Activated effector memory CD4-positive, alpha-beta T cell treated with Interleukin-2 at 50 U/mL for 16 hours (primary cell): ENCODE measurements around the gene CDK5R1.
"Not testable (repeated sequence)": the region's sequence is repeated elsewhere in the genome, so short reads cannot be mapped to it uniquely, and the experiment has no call there.

Experiments used
- DNase-seq: peaks from one replicate; pipeline ENCODE4 v3.0.0-alpha.2; 2020

The CDK5R1 gene

DNA sequence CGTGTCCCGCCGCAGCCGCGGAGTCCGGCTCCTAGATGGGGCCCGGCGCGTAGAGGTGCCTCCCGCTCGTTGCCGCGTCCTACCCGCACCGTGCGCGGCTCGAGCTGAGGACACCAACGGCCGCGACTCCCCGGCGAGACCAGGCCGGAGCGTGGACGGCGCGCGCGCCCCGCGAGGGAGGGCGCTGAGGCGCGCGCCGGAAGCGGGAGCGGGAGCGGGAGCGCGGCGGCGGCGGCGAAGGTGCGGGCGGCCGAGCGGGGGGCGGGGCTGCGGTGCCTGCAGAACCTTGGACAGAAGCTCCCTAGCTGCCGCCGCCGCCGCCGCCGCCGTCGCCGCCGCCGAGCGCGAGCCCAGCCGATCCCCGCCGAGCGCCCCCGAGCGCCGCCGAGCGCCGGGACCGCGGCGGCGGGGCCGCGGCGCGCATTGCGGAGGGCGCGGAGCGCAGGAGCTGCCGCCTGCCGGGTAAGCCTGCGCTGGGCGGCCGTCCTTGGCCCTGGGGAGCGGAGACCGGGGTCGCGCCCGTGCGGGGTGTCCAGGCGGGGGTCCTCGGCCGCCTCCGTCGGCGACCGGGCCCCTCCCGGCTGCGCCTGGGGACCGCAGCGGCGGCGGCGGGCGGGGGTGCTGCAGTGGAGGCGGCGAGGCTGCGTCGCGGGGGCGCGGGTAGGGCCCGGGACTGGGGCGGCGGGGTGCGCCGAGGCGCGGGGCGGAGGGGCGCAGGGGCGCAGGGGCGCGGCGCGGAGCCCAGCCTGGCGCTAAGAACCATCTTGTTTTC, at the start of gene CDK5R1:
CDK5R1 (plus strand) TSS at position 293 of the 772 bp plus-strand sequence. CDS start 628 bp downstream, outside the sequence.
- DNase-seq = peak; percentile 65

- DNase-seq = no peak
These were observed 46.1 kb upstream of the CDK5R1 start for GRCh38 chr17:32440722-32441121.

DNA sequence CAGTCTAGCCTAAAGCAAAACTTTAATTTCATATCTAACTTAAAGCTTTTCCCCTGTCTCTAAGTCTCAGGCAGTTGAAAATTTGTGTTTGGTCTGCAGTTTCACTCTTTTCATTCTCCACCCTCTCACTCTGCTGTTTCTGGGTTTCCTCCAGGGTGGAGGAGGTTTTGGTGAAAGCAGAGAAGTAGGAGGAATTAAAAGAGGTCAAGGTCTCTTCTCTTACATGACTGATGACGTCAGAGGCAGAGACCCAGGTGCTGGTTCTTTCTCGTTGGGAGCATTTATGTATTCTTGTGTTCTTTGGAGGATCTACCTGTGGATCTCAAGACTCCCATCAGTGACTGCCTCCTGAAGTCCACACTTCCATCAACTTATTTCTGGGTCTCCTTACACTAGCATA, 44.9 kb upstream of the CDK5R1 start:
- no peak for DNase-seq

DNA sequence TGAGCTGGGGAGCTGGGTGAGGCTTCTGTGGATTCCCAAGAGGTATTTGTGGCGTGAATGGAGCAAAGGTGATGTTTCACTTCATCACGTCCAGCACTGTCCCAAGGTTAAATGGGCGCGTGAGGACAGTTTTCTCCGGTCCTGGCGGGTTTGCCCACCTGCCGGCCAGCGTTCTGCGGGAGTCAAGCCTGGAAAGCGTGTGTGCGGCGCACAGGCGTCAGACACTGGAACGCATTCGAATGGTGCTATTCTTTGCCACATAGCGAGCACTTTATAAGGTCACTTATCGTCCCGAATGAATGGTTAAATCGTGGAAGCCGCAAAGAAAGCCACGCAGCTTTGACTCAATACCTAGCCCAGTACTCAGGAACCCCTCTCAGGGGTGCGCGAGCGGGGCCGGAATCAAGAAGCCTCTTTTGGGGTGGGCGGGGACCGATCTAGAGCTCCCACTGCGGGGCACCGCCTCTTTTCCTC, 42.9 kb upstream of the CDK5R1 start:
- DNase-seq = no peak

DNA sequence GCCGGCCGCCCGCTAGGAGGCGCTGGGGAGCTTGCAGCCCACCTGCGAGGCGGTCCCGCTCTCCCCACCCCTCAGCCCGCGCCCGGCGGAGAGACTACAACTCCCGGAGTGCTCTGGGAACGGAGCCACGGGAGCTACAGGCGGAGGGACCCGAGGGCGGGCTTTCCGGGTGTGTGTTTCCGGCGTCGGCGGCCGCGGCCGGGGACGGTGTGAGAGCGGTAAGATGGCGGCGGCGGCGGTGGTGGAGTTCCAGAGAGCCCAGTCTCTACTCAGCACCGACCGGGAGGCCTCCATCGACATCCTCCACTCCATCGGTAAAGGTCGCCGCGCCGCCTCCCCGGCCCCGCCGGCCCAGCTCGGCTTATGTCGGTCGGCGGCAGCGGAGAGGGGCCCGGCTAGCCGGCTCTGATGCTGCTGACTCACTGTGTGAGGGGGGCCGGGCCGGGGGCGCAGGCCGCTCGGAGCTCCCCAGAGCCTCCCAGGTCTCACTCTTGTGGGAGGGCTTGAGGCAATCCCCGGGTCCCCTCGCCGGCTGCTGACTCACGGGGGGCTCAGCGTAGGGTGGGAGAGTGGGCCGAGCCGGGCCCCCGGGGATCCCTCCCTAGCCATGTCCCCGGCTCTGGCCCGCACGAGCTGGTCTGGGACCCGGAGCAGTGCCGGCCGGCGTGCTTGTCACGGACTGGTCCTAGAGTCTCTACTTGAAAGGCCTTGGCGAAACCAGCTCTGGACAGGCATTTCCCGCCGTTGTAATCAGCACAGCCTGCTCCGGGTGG, 42.3 kb upstream of the CDK5R1 start, which contains the start of gene PSMD11:
PSMD11 (plus strand) TSS at position 210 of the 773 bp plus-strand sequence; CDS start at position 224, 14 bp downstream.
- DNase-seq = peak; percentile 97

DNA sequence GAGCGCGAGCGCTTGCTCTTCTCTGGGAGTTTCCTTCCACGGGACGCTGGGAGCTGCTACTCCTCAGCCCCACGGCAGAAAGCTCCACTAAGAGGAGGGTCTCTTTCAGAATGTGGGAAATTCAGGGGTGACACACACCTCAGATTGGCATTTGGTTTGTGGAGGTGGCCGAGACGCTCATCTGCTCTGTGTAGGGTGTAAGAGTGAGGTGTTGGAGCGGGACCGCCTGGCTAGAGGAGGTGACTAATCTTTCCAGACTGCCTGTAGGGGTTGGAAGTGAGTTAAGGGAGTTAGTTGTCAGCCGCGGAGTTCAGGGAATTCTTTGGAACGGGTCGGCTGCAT, 41.7 kb upstream of the CDK5R1 start:
- peak; percentile 1 for DNase-seq

- no peak for DNase-seq
These were observed 41.3 kb upstream of the CDK5R1 start for GRCh38 chr17:32445497-32445896.

- DNase-seq = no peak
These were observed 40.8 kb upstream of the CDK5R1 start for GRCh38 chr17:32445971-32446370.

GRCh38 chr17:32446949-32447348, 39.8 kb upstream of the CDK5R1 start:
- no peak for DNase-seq

DNA sequence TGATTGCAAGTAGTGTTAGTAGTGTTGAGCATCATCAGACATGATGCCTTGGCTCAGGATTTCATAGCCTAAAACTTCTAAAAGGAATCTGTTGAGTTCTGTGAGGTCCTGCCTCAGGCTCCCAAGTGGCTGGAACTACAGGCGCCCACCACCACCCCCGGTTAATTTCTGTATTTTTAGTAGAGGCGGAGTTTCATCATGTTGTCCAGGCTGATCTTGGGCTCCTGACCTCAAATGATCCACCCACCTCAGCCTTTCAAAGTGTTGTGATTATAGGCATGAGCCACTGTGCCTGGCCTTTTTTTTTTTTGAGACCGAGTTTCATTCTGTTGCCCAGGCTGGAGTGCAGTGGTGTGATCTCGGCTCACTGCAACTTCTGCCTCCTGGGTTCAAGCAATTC, 36.8 kb upstream of the CDK5R1 start:
- DNase-seq = no peak

- not testable (repeated sequence) for DNase-seq
These were observed 36.4 kb upstream of the CDK5R1 start for GRCh38 chr17:32450379-32450778.

GRCh38 chr17:32451879-32452278, 34.9 kb upstream of the CDK5R1 start:
- no peak for DNase-seq

- DNase-seq = no peak
These were observed 34.5 kb upstream of the CDK5R1 start for GRCh38 chr17:32452281-32452680.

DNA sequence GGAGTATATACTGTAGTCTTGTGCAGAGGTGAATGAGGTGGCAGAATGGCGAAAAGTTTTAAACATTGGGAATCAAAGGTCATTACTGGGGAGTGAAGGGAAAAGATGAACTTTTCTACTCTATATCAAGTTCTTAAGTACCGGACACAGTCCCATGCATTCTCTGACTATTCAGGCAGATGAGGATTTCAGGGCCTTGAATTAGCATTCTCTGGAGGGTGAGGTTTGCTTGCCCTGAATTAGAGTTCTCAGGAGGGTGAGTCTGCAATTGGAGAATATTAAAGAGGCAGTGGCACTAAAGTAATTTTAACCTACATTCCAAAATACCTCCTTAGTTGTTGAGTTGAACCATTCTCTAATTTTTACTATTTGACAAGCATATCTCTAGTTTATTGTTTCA, 33.4 kb upstream of the CDK5R1 start:
- no peak for DNase-seq

DNA sequence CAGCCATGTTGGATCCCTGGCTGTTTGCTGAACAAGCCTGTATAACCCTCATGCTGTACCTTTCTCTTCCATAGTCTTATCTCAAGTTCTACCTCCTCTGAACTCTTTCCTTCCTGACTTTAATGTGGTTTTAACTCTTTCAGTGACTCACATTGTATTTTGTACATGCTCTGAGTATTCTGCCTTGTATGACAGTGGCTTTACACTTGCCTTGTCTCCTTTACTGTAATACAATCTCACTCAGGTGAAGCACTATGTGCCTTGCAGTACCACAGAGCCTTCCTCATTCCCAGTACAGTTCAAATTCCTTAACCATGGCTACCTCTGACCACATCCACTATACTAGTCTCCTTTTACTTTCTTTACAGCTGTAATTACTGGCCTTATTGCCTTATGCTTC, 28.4 kb upstream of the CDK5R1 start:
- DNase-seq = no peak

- no peak for DNase-seq
These were observed 26.7 kb upstream of the CDK5R1 start for GRCh38 chr17:32460054-32460453.

- DNase-seq = no peak
These were observed 25.3 kb upstream of the CDK5R1 start for GRCh38 chr17:32461498-32461852.

DNA sequence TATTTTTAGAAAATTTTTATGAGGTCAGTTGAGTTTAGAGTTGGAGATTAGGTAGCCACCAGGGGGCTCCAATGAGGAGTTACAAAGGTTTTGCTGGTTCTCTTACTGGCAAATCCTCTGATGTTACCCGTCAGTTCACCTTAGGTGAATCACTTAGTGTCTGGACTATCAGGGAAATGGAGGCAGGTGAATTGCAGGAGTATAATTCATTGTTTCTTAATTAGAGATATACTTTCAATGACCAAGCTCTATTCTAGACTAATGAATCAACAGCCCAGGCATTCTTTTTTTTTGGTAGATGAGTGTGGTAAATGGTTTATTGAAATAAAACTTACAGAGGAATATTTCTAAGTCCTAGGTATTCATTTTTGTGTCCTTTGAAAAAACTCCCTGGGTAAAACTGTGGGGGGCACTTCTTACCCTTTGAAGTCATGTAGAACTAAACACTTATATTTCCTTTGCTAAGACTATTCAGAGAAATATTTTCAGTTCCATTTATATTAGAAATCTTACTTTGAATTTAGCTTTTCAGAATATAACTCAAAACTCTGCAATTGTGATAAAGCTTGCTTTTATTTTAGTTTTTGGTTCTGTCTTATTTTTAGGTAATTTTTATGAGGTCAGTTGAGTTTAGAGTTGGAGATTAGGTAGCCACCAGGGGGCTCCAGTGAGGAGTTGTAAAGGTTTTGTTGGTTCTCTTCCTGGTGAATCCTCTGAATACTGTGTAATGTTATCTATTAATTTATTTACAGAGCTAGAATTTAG, 24.8 kb upstream of the CDK5R1 start:
- DNase-seq = peak; percentile 29

DNA sequence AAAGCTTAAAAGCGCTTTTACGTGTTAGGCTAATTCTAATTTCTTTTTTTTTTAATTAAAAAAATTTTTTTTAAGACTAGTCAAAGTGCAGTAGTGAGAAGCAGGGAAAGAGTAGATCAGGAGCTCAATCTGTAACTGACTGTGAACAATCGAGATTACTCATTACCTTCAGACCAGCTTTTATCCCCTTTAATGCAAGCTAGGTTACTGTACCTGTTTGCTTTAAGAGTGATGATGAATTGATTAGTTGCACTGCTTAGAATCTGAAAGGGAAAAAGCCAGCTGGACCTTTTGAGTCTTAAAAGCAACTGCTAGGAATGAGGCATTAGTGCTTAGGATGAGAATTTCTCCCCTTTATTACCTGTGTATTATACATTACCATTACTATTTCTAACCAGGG, 23.5 kb upstream of the CDK5R1 start:
- no peak for DNase-seq

DNA sequence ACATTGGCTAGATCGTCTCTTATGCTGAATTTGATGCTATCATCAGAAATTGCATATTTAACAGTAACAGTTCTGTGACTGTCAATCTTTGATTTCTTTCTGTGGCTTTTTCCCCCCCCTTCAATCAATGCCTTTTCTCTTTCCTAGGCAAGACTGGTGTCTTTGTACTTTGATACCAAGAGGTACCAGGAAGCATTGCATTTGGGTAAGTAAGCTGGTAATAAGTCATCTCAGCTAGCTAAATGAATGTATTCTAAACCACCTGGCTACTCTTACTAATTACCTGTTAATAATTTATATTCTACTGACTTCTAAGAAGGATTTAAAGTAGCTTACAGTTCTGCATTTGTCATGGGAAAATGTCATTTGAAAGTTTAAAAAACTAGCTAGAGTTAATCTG, 22.4 kb upstream of the CDK5R1 start:
- no peak for DNase-seq

- no peak for DNase-seq
These were observed 18.8 kb upstream of the CDK5R1 start for GRCh38 chr17:32467949-32468348.

DNA sequence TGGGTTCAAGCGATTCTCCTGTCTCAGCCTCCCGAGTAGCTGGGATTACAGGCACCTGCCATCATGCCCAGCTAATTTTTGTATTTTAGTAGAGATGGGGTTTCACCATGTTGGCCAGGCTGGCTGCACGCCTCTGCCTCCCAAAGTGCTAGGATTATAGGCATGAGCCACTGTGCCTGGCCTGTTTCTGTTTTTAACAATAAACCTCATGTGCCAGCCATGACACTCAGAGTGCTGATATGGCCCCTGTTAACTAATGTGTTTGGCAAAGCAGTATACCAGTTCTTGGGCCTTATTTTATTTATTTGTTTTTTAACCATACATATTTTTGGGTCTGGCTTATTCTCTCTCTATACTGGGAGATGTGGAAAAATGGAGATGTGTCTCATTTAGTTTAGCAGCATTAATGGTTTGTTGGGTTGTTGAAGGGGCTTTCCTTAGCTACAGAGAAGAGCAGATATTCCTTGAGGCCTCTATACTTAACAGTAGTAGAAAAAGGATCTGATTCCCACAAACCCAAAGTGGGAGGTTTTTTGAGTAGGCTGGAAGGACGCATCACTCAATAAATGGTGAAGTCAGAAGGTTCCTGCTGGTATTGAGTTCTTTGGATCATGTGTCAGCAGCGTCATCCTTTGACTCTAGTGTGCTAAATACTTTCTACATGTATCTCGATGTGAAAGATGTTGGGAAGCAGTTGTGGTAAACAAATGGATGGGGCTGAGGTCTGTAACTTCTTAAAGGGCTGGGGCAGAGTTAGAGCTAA, 16.2 kb upstream of the CDK5R1 start:
- no peak for DNase-seq

DNA sequence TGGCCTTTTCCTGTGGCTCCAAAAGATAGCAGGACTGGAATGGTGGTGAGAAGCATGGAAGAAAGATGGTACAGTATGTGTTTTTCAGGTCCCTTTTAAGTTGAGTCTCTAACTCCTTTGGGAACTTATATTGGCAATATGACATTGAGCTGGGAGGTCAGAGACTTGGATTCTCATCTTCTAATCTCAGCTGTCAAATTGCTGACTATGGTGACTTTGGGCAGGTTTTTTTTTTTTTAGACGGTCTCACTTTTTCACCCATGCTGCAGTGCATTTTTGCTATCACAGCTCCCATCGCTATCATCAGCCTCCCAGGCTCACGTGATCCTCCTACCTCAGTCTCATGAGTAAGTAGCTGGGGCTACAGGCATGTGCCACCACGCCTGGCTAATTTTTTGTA, 15.1 kb upstream of the CDK5R1 start:
- no peak for DNase-seq
